ENCODE measurements around the gene SLC12A3. TPM values are rescaled to one million over a fixed set of nuclear protein-coding genes. Genes with fewer than 3 reads are reported as not detected.

SLC12A3 gene
- total RNA-seq, 4 donors from 2014 or later: not detected

DNA sequence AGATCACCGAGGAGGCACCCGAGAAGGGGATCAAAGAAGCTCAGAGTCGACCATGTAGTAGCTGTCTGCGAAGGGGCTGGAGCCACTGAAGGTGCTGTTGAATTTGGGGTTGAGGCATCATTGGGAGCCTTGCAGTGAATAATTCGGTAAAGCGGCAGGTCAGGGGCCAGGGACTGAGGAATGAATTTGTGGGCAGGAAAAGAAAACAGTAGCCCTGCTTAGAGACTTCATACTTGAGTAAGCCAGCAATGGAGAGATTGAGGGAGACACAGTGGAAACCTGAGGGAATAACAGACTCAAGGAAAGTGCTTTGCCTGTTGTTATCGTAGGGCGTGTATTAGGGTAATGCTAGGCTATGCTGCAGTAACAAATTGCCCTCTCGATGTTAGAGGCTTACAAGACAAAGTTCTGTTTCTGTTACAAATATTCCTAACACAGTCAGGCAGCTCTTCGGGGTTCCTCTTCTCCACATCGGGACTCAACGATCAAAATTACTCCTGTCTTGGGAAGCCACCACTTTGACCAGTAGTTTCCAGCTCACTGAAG is 53.5 kb downstream of the SLC12A3 start:
- no peaks in the 10 kb centered on the region for H3K27me3 ChIP-seq
- TF ChIP-seq CTCF (IDR thresholded peaks at IDR 0.05): no peak
- TF ChIP-seq POLR2A (IDR thresholded peaks at IDR 0.05): no peak
- no peak for DNase-seq

DNA sequence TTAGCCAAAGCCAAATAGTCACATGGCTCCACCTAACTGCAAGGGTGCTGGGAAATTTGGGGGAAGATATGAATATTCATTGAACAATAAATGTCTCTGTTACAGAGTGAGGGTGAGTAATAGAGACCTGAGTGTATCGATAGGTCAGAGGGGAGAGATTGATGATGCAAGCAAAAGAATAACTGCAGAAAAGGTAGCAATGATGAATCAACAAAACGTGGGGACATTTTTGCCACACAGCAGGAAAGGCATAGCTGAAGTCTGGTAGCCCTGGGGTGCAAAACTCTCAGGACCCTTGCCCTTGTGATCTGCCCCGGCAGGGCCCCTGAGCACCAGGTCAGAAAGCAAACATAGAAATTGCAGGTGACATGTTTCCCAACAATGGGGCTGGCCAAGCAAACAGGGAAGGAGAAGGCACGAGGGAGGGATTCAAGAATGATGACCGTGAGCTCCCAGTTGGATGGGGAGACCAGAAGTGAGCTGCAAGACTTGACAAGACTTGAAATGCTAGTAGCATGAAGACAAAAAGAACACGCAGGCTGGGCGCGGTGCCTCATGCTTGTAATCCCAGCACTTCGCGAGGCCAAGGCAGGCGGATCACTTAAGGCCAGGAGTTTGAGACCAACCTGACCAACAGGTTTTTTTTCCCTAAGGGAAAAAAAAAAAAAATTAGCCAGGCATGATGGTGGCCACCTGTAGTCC is 54.2 kb downstream of the SLC12A3 start:
- peak overlapping the region in 1 of 4 donors; percentile 89 for H3K27ac ChIP-seq
- H3K36me3 ChIP-seq: no peaks in the 10 kb centered on the region
- DNase-seq: no peak
- TF ChIP-seq CTCF (IDR thresholded peaks at IDR 0.05): no peak
- no peak for TF ChIP-seq POLR2A (IDR thresholded peaks at IDR 0.05)
- H3K27me3 ChIP-seq: no peaks in the 10 kb centered on the region
- H3K4me1 ChIP-seq: peaks cover 0 to 20% (median 16%) of the 10 kb centered on the region in 4 donors
- H3K4me3 ChIP-seq: no peak overlapping the region
- H3K9me3 ChIP-seq: no peaks in the 10 kb centered on the region

More for the DNA sequence above, 53.5 kb downstream of the SLC12A3 start:
- H3K4me3 ChIP-seq: no peak overlapping the region
- H3K27ac ChIP-seq: peak overlapping the region in 2 of 4 donors; percentile 81 to 89
- no peaks in the 10 kb centered on the region for H3K9me3 ChIP-seq
- no peaks in the 10 kb centered on the region for H3K36me3 ChIP-seq
- H3K4me1 ChIP-seq: peaks cover 0 to 23% (median 16%) of the 10 kb centered on the region in 4 donors

DNA sequence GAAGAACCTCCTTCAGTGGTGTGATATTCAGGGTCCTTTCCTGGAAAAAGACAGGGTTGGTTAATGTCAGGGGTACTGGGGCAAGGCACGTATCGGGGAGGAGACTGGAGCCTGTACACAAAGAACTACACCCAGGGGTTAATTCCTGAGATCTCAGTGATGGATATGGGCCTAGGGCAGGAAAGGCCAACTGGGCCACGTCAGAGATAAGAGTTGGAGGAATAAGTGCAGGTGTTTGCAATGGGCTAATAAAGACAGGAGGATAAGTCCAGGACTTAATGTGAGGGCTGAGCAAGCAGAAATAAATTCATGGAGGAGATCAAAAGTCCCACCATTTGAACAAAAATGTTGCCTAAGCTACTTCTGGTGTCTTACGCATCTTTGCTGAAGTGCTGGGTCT is 56.6 kb downstream of the SLC12A3 start:
- TF ChIP-seq POLR2A (IDR thresholded peaks at IDR 0.05): no peak
- no peak for TF ChIP-seq CTCF (IDR thresholded peaks at IDR 0.05)
- H3K4me1 ChIP-seq: peaks cover 0 to 16% (median 7%) of the 10 kb centered on the region in 4 donors
- H3K9me3 ChIP-seq: no peaks in the 10 kb centered on the region
- no peak overlapping the region for H3K4me3 ChIP-seq
- no peaks in the 10 kb centered on the region for H3K27me3 ChIP-seq
- H3K27ac ChIP-seq: no peak overlapping the region
- DNase-seq: no peak
- no peaks in the 10 kb centered on the region for H3K36me3 ChIP-seq

DNA sequence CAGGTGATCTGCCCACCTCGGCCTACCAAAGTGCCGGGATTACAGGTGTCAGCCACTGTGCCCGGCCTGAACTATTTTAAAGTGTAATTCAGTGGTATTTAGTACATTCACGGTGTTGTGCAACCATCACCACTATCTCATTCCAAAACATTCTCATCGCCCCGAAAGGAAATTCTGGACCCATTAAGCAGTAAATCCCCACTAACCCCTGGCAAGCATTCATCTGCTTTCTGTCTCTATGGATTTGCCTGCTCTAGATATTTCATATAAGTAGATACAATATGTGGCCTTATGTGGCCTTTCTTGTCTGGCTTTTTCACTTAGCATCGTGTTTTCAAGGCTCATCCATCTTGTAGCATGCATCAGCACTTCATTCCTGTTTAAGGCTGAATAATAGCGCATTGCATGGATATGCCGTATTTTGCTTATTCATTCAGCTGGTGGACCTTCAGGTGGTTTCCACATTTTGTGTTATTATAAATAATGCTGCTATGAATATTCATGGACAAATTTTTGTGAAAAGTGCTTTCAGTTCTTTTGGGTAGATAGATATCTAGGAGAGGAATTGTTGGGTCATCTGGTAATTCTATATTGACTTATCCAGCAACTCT is 58.6 kb downstream of the SLC12A3 start:
- H3K27me3 ChIP-seq: no peaks in the 10 kb centered on the region
- TF ChIP-seq CTCF (IDR thresholded peaks at IDR 0.05): no peak
- H3K4me1 ChIP-seq: peaks cover 0 to 7% (median under 1%) of the 10 kb centered on the region in 4 donors
- H3K27ac ChIP-seq: no peak overlapping the region
- H3K4me3 ChIP-seq: no peak overlapping the region
- H3K36me3 ChIP-seq: no peaks in the 10 kb centered on the region
- DNase-seq: no peak
- H3K9me3 ChIP-seq: no peaks in the 10 kb centered on the region

GRCh38 chr16:56927471-56927870 is 62.5 kb downstream of the SLC12A3 start:
- Histone ChIP-seq H3K27ac (no peak overlapping the region), H3K36me3 (no peaks in the 10 kb centered on the region), H3K27me3 (no peaks in the 10 kb centered on the region), H3K9me3 (no peaks in the 10 kb centered on the region), H3K4me3 (no peak overlapping the region), H3K4me1 (peaks cover 0 to 7% (median 0%) of the 10 kb centered on the region in 4 donors)
- TF ChIP-seq CTCF (IDR thresholded peaks at IDR 0.05): no peak
- TF ChIP-seq POLR2A (IDR thresholded peaks at IDR 0.05): no peak
- no peak for DNase-seq
